Mesenchymal stem cell (in vitro differentiated cells and primary cell): Measurements from ENCODE around the gene MAP6D1.

ENCODE experiments used
- DNase-seq: peaks from one replicate; pipeline ENCODE4 v3.0.0-alpha.2; 2013
- H2AFZ ChIP-seq: one replicate; pipeline ENCODE4 v1.6.1; 2013; ENCODE audit warnings: low read depth, mild to moderate bottlenecking, control low read depth, inconsistent platforms, low read length, moderate library complexity
- H2AK5ac ChIP-seq: 2 replicates; pipeline ENCODE4 v1.6.1; 2013; ENCODE audit warnings: low read length, moderate library complexity, mild to moderate bottlenecking, inconsistent platforms; ENCODE audit not compliant: severe bottlenecking
- H2BK120ac ChIP-seq: one replicate; pipeline ENCODE4 v1.6.1; 2013; ENCODE audit warnings: low read depth, mild to moderate bottlenecking, inconsistent platforms, low read length, moderate library complexity
- H2BK12ac ChIP-seq, 2 experiments: one replicate each; pipeline ENCODE4 v1.6.1; 2013; ENCODE audit warnings: inconsistent platforms in 2 of 2, low read length in 2 of 2, mild to moderate bottlenecking in 2 of 2, moderate library complexity in 2 of 2, control low read depth in 1 of 2
- H2BK15ac ChIP-seq: one replicate; pipeline ENCODE4 v1.6.1; 2013; ENCODE audit warnings: mild to moderate bottlenecking, low read depth, inconsistent platforms; ENCODE audit not compliant: poor library complexity, severe bottlenecking
- H2BK5ac ChIP-seq: 2 replicates; pipeline ENCODE4 v1.6.1; 2013; ENCODE audit warnings: low read depth, mild to moderate bottlenecking, low read length, control low read depth, inconsistent platforms; ENCODE audit not compliant: poor library complexity, severe bottlenecking
- H3K14ac ChIP-seq, 2 experiments: one replicate each; pipeline ENCODE4 v1.6.1; 2013; ENCODE audit warnings: inconsistent platforms in 2 of 2, low read length in 2 of 2, control low read depth in 1 of 2, mild to moderate bottlenecking in 1 of 2, moderate library complexity in 1 of 2
- H3K18ac ChIP-seq, 2 experiments: one replicate each; pipeline ENCODE4 v1.6.1; 2013; ENCODE audit warnings: inconsistent platforms in 2 of 2, low read length in 2 of 2, control low read depth in 1 of 2, low read depth in 1 of 2, mild to moderate bottlenecking in 1 of 2
- H3K23ac ChIP-seq, 2 experiments: one replicate each; pipeline ENCODE4 v1.6.1; 2013; ENCODE audit warnings: inconsistent platforms in 2 of 2, low read length in 2 of 2, mild to moderate bottlenecking in 2 of 2, moderate library complexity in 2 of 2, control low read depth in 1 of 2
- H3K27ac ChIP-seq: 2 replicates; pipeline ENCODE4 v1.5.1; 2013; ENCODE audit warnings: mild to moderate bottlenecking, moderate library complexity, low read length, control low read depth, inconsistent platforms; ENCODE audit not compliant: poor library complexity, severe bottlenecking
- H3K27me3 ChIP-seq, 2 experiments: 2 replicates each; pipeline versions ENCODE4 v1.6.1 to v1.7.0; 2013; ENCODE audit warnings: low read length in 2 of 2, mild to moderate bottlenecking in 2 of 2, moderate library complexity in 2 of 2, control low read depth in 1 of 2, inconsistent platforms in 1 of 2; ENCODE audit not compliant: control insufficient read depth in 1 of 2, insufficient read depth in 1 of 2
- H3K36me3 ChIP-seq, 2 experiments: 2 replicates each; pipeline versions ENCODE4 v1.6.1 to v1.7.0; 2013; ENCODE audit warnings: low read length in 2 of 2, control low read depth in 1 of 2, inconsistent platforms in 1 of 2, low read depth in 1 of 2, mild to moderate bottlenecking in 1 of 2; ENCODE audit not compliant: insufficient read depth in 2 of 2, control insufficient read depth in 1 of 2
- H3K4ac ChIP-seq, 2 experiments: one replicate each; pipeline ENCODE4 v1.6.1; 2013; ENCODE audit warnings: inconsistent platforms in 2 of 2, low read length in 2 of 2, mild to moderate bottlenecking in 2 of 2, moderate library complexity in 2 of 2, control low read depth in 1 of 2, low read depth in 1 of 2
- H3K4me1 ChIP-seq: 2 replicates; pipeline ENCODE4 v1.6.1; 2013; ENCODE audit warnings: low read depth, low read length, control low read depth; ENCODE audit not compliant: control insufficient read depth, insufficient read depth
- H3K4me2 ChIP-seq: 2 replicates; pipeline ENCODE4 v1.6.1; 2013; ENCODE audit warnings: low read length, mild to moderate bottlenecking, inconsistent platforms; ENCODE audit not compliant: poor library complexity, severe bottlenecking
- H3K4me3 ChIP-seq, 2 experiments: 2 replicates each; pipeline versions ENCODE4 v1.5.1 to v1.7.0; 2013; ENCODE audit warnings: low read length in 2 of 2, mild to moderate bottlenecking in 2 of 2, control low read depth in 1 of 2, low read depth in 1 of 2; ENCODE audit not compliant: insufficient read depth in 1 of 2
- H3K79me1 ChIP-seq: replicated peaks from 2 replicates; pipeline ENCODE4 v1.6.1; 2013; ENCODE audit warnings: mild to moderate bottlenecking, control low read depth, low read length, inconsistent platforms; ENCODE audit not compliant: poor library complexity, severe bottlenecking
- H3K9ac ChIP-seq: 2 replicates; pipeline ENCODE4 v1.7.0; 2013; ENCODE audit warnings: mild to moderate bottlenecking, low read length, moderate library complexity
- H3K9me3 ChIP-seq: 2 replicates; pipeline ENCODE4 v1.7.0; 2013; ENCODE audit warnings: mild to moderate bottlenecking, low read length; ENCODE audit not compliant: control insufficient read depth
- H4K8ac ChIP-seq: one replicate; pipeline ENCODE4 v1.6.1; 2013; ENCODE audit warnings: inconsistent platforms, mild to moderate bottlenecking, low read length, moderate library complexity
- H4K91ac ChIP-seq: one replicate; pipeline ENCODE4 v1.6.1; 2013; ENCODE audit warnings: mild to moderate bottlenecking, low read length, inconsistent platforms
- WGBS: methylation state at CpG from one replicate; pipeline ENCODE4 v1.1.7; 2013; ENCODE audit warnings: mixed read lengths; 5-methylcytosine and 5-hydroxymethylcytosine counted together

Gene MAP6D1

GRCh38 chr3:183868796-183869195 is 43.4 kb upstream of the MAP6D1 start:
- Histone ChIP-seq H2BK12ac (no peak overlapping the region), H3K23ac (no peak overlapping the region), H4K8ac (no peak overlapping the region), H4K91ac (no peak overlapping the region), H2BK5ac (no peak overlapping the region), H3K9me3 (no peaks in the 10 kb centered on the region), H2AFZ (no peak overlapping the region), H2BK120ac (no peak overlapping the region), H3K4me3 (no peak overlapping the region), H3K4ac (no peak overlapping the region), H3K18ac (no peak overlapping the region), H3K27me3 (no peaks in the 10 kb centered on the region), H2AK5ac (no peak overlapping the region), H3K4me1 (no peaks in the 10 kb centered on the region), H3K79me1 (peaks cover 28% of the 10 kb centered on the region), H3K27ac (no peak overlapping the region), H3K14ac (no peak overlapping the region), H3K36me3 (peaks cover 14 to 42% of the 10 kb centered on the region in 2 experiments), H3K4me2 (no peak overlapping the region), H2BK15ac (no peak overlapping the region), H3K9ac (no peak overlapping the region)
- 96% methylated on average over 1 of the region's 1 CpG for WGBS
- no peak for DNase-seq

- no peak overlapping the region for H4K91ac ChIP-seq
- H3K4me1 ChIP-seq = no peaks in the 10 kb centered on the region
- no peak overlapping the region for H3K9ac ChIP-seq
- DNase-seq = no peak
- no peak overlapping the region for H4K8ac ChIP-seq
- no peak overlapping the region for H3K4me2 ChIP-seq
- no peak overlapping the region for H3K18ac ChIP-seq
- H3K9me3 ChIP-seq = no peaks in the 10 kb centered on the region
- no peak overlapping the region for H3K4me3 ChIP-seq
- H3K23ac ChIP-seq = no peak overlapping the region
- no peak overlapping the region for H2BK12ac ChIP-seq
- no peak overlapping the region for H2BK15ac ChIP-seq
- no peak overlapping the region for H3K14ac ChIP-seq
- H2BK5ac ChIP-seq = no peak overlapping the region
- no peak overlapping the region for H2BK120ac ChIP-seq
- no peaks in the 10 kb centered on the region for H3K27me3 ChIP-seq
- no peak overlapping the region for H2AFZ ChIP-seq
- H3K36me3 ChIP-seq = peaks cover 22 to 89% of the 10 kb centered on the region in 2 experiments
- peaks cover 27% of the 10 kb centered on the region for H3K79me1 ChIP-seq
- WGBS = 99% methylated on average over 4 of the region's 4 CpGs
- H3K27ac ChIP-seq = peak overlapping the region; percentile 40
- H3K4ac ChIP-seq = no peak overlapping the region
- no peak overlapping the region for H2AK5ac ChIP-seq
Measured at GRCh38 chr3:183862610-183863009, 37.2 kb upstream of the MAP6D1 start.

- H2BK120ac ChIP-seq = no peak overlapping the region
- no peak overlapping the region for H3K9ac ChIP-seq
- H3K36me3 ChIP-seq = peaks cover 23 to 83% of the 10 kb centered on the region in 2 experiments
- H3K4me1 ChIP-seq = no peaks in the 10 kb centered on the region
- no peak overlapping the region for H2AFZ ChIP-seq
- H3K14ac ChIP-seq = no peak overlapping the region
- H3K4me3 ChIP-seq = no peak overlapping the region
- H2BK5ac ChIP-seq = no peak overlapping the region
- H2BK15ac ChIP-seq = no peak overlapping the region
- WGBS = 96% methylated on average over 3 of the region's 3 CpGs
- no peak overlapping the region for H4K91ac ChIP-seq
- H3K4ac ChIP-seq = no peak overlapping the region
- peaks cover 27% of the 10 kb centered on the region for H3K79me1 ChIP-seq
- no peak overlapping the region for H3K27ac ChIP-seq
- H2AK5ac ChIP-seq = no peak overlapping the region
- no peak overlapping the region for H4K8ac ChIP-seq
- no peak overlapping the region for H3K18ac ChIP-seq
- H2BK12ac ChIP-seq = no peak overlapping the region
- H3K4me2 ChIP-seq = no peak overlapping the region
- no peaks in the 10 kb centered on the region for H3K9me3 ChIP-seq
- H3K23ac ChIP-seq = no peak overlapping the region
- no peaks in the 10 kb centered on the region for H3K27me3 ChIP-seq
- no peak for DNase-seq
Measured at GRCh38 chr3:183857863-183858262, 32.5 kb upstream of the MAP6D1 start.

GRCh38 chr3:183854318-183855035 is 29.1 kb upstream of the MAP6D1 start:
- Histone ChIP-seq H2BK5ac (no peak overlapping the region), H3K27ac (no peak overlapping the region)
- 90% methylated on average over 2 of the region's 4 CpGs for WGBS

More at GRCh38 chr3:183854318-183855035, 29.1 kb upstream of the MAP6D1 start:
- H3K36me3 ChIP-seq = peaks cover 24 to 76% of the 10 kb centered on the region in 2 experiments
- no peaks in the 10 kb centered on the region for H3K4me1 ChIP-seq
- H2AK5ac ChIP-seq = no peak overlapping the region
- no peak overlapping the region for H3K4ac ChIP-seq
- H3K9me3 ChIP-seq = no peaks in the 10 kb centered on the region
- no peak overlapping the region for H2BK15ac ChIP-seq
- H2AFZ ChIP-seq = no peak overlapping the region
- peaks cover 27% of the 10 kb centered on the region for H3K79me1 ChIP-seq
- no peak overlapping the region for H2BK12ac ChIP-seq
- no peak overlapping the region for H3K4me2 ChIP-seq
- no peak overlapping the region for H3K4me3 ChIP-seq
- no peak overlapping the region for H4K8ac ChIP-seq
- no peak overlapping the region for H3K14ac ChIP-seq
- H3K9ac ChIP-seq = no peak overlapping the region
- H3K18ac ChIP-seq = no peak overlapping the region
- no peak overlapping the region for H2BK120ac ChIP-seq
- H3K23ac ChIP-seq = no peak overlapping the region
- H4K91ac ChIP-seq = no peak overlapping the region
- H3K27me3 ChIP-seq = no peaks in the 10 kb centered on the region
- DNase-seq = no peak
